GM21576 (cell line): Measurements from ENCODE around the gene GABRA4.

Experiments used
- ATAC-seq: cut with Tn5 transposase; IDR thresholded peaks from one replicate; pipeline ENCODE4 v1.9.1; 2021; ENCODE audit warnings: mild to moderate bottlenecking, moderate library complexity; ENCODE audit not compliant: unreplicated experiment

Gene GABRA4

GRCh38 chr4:46979726-46980125, 13.7 kb downstream of the GABRA4 start:
- ATAC-seq = no peak

- ATAC-seq = no peak
Measured at GRCh38 chr4:46979283-46979682, 14.1 kb downstream of the GABRA4 start.

GRCh38 chr4:46977245-46977644, 16.1 kb downstream of the GABRA4 start:
- no peak for ATAC-seq

- no peak for ATAC-seq
Measured at GRCh38 chr4:46975812-46976553, 17.4 kb downstream of the GABRA4 start.

- no peak for ATAC-seq
Measured at GRCh38 chr4:46974891-46975543, 18.4 kb downstream of the GABRA4 start.

- no peak for ATAC-seq
Measured at GRCh38 chr4:46968847-46969246, 24.5 kb downstream of the GABRA4 start.

GRCh38 chr4:46967631-46968030, 25.8 kb downstream of the GABRA4 start:
- ATAC-seq = no peak

- no peak for ATAC-seq
Measured at GRCh38 chr4:46958742-46959488, 34.5 kb downstream of the GABRA4 start.

- no peak for ATAC-seq
Measured at GRCh38 chr4:46956451-46956850, 36.9 kb downstream of the GABRA4 start.

- ATAC-seq = no peak
Measured at GRCh38 chr4:46955601-46956000, 37.8 kb downstream of the GABRA4 start.

GRCh38 chr4:46954643-46955042, 38.7 kb downstream of the GABRA4 start:
- no peak for ATAC-seq

GRCh38 chr4:46953564-46953963, 39.8 kb downstream of the GABRA4 start:
- ATAC-seq = no peak

GRCh38 chr4:46952451-46952850, 40.9 kb downstream of the GABRA4 start:
- no peak for ATAC-seq

- ATAC-seq = no peak
Measured at GRCh38 chr4:46950826-46951225, 42.6 kb downstream of the GABRA4 start.

- ATAC-seq = no peak
Measured at GRCh38 chr4:46949822-46950221, 43.6 kb downstream of the GABRA4 start.

- no peak for ATAC-seq
Measured at GRCh38 chr4:46947541-46947940, 45.8 kb downstream of the GABRA4 start.

- no peak for ATAC-seq
Measured at GRCh38 chr4:46946919-46947536, 46.4 kb downstream of the GABRA4 start.

- ATAC-seq = no peak
Measured at GRCh38 chr4:46945062-46945461, 48.3 kb downstream of the GABRA4 start.

GRCh38 chr4:46944345-46944744, 49.0 kb downstream of the GABRA4 start:
- no peak for ATAC-seq

GRCh38 chr4:46937493-46937892, 55.9 kb downstream of the GABRA4 start:
- no peak for ATAC-seq

- no peak for ATAC-seq
Measured at GRCh38 chr4:46934726-46935125, 58.7 kb downstream of the GABRA4 start.
